Endothelial cell of umbilical vein (primary cell): ENCODE measurements around the gene TBL2. TPM values are rescaled to one million over a fixed set of nuclear protein-coding genes. Genes with fewer than 3 reads are reported as not detected.
"Not testable (repeated sequence)": the region's sequence is repeated elsewhere in the genome, so short reads cannot be mapped to it uniquely, and the experiment has no call there.

Experiments
- BruUV-seq: library from RNA; stranded (reverse); fragments of 400-500 nt; replicated peaks from 2 replicates; lab custom pipeline; 2021; lab: Mats Ljungman, UMichigan
- CTCF ChIA-PET: fragments of 300-600, 350-600 bp; sonication (Branson Sonifier 250); formaldehyde crosslinking; loops from one replicate; lab custom pipeline; 2021; ENCODE audit warnings: antibody characterized with exemption, inconsistent platforms; lab: Charles Lee
- POLR2A ChIA-PET: fragments of 300-600, 350-600 bp; sonication (Branson Sonifier 250); formaldehyde crosslinking; loops from one replicate; lab custom pipeline; 2021; ENCODE audit warnings: antibody characterized with exemption, inconsistent platforms; lab: Charles Lee
- DNase-seq: peaks from one replicate; pipeline ENCODE4 v3.0.0-alpha.2; 2011; ENCODE audit warnings: low read depth, low spot score
- FAIRE-seq: peaks from 2 replicates; lab custom pipeline; 2011; peaks lifted over from hg19 to GRCh38; lab: Jason Lieb, UNC
- H2AFZ ChIP-seq: 2 replicates; pipeline ENCODE4 v1.6.0; 2012; ENCODE audit warnings: low read depth, low read length, control low read depth, inconsistent platforms
- H3K27ac ChIP-seq: 2 replicates; pipeline ENCODE4 v1.5.1; 2011; ENCODE audit warnings: low read depth, mild to moderate bottlenecking, control low read depth, low read length, moderate library complexity; ENCODE audit not compliant: insufficient read depth
- H3K27me3 ChIP-seq, 2 experiments: 2 replicates each; pipeline versions ENCODE4 v1.6.0 to v1.6.1; 2011; ENCODE audit warnings: low read length in 2 of 2, mixed read lengths in 1 of 2; ENCODE audit not compliant: control insufficient read depth in 2 of 2, insufficient read depth in 2 of 2
- H3K36me3 ChIP-seq, 2 experiments: 2 replicates in 1 of 2; 3 replicates in 1 of 2; pipeline ENCODE4 v1.5.1; 2011; ENCODE audit warnings: low read length in 2 of 2, mild to moderate bottlenecking in 1 of 2, moderate library complexity in 1 of 2; ENCODE audit not compliant: control insufficient read depth in 2 of 2, insufficient read depth in 2 of 2; ENCODE audit errors: extremely low read depth in 1 of 2
- H3K4me1 ChIP-seq: 3 replicates; pipeline ENCODE4 v1.5.1; 2011; ENCODE audit warnings: mild to moderate bottlenecking, low read length; ENCODE audit not compliant: control insufficient read depth, insufficient read depth; ENCODE audit errors: extremely low read depth
- H3K4me2 ChIP-seq: 2 replicates; pipeline ENCODE4 v1.6.1; 2011; ENCODE audit warnings: low read length, control low read depth, mixed read lengths; ENCODE audit not compliant: insufficient read depth
- H3K4me3 ChIP-seq, 3 experiments: fragments of 200-600 bp in 1 of 3; sonication (generic), shearing (Covaris generic) in 1 of 3; replicated peaks in 1 of 3; 2 replicates each; pipeline ENCODE4 v1.5.1; 2011 to 2016; ENCODE audit warnings: control low read depth in 3 of 3, low read length in 3 of 3, mild to moderate bottlenecking in 2 of 3, inconsistent platforms in 1 of 3, low read depth in 1 of 3, moderate library complexity in 1 of 3; ENCODE audit not compliant: insufficient read depth in 1 of 3
- H3K79me2 ChIP-seq: 2 replicates; pipeline ENCODE4 v1.6.0; 2012; ENCODE audit warnings: low read length, inconsistent platforms; ENCODE audit not compliant: control insufficient read depth, insufficient read depth
- H3K9ac ChIP-seq: replicated peaks from 2 replicates; pipeline ENCODE3; 2011; ENCODE audit warnings: low read length, control low read depth; ENCODE audit not compliant: insufficient read depth; ENCODE audit errors: extremely low read depth
- H3K9me1 ChIP-seq: replicated peaks from 3 replicates; pipeline ENCODE4 v1.6.0; 2011; ENCODE audit warnings: mild to moderate bottlenecking, low read length; ENCODE audit not compliant: control insufficient read depth, insufficient read depth; ENCODE audit errors: extremely low read depth
- H3K9me3 ChIP-seq: replicated peaks from 2 replicates; pipeline ENCODE4 v1.5.1; 2012; ENCODE audit warnings: low read length, inconsistent platforms; ENCODE audit not compliant: control insufficient read depth, insufficient read depth
- H4K20me1 ChIP-seq: replicated peaks from 2 replicates; pipeline ENCODE3; 2011; ENCODE audit warnings: mild to moderate bottlenecking, low read length; ENCODE audit not compliant: control insufficient read depth, insufficient read depth; ENCODE audit errors: extremely low read depth
- GATA2 ChIP-seq: IDR thresholded peaks from 2 replicates; pipeline ENCODE4 v1.7.0; 2011; ENCODE audit warnings: low read depth, mild to moderate bottlenecking, moderate library complexity, mixed read lengths, low read length; ENCODE audit not compliant: insufficient read length, insufficient read depth
- MAX ChIP-seq: IDR thresholded peaks from 2 replicates; pipeline ENCODE4 v1.6.1; 2011; ENCODE audit not compliant: insufficient read depth, insufficient read length
- dilution Hi-C: fragments of 300-500 bp; cut with MboI; formaldehyde crosslinking; loops from one replicate; pipeline ENCODE4 v1.15.0; 2019; ENCODE audit warnings: low sequenced_read_pairs; ENCODE audit not compliant: extremely low pct_ligation_motif_present
- intact Hi-C: fragments of 100-400 bp; cut with micrococcal nuclease; formaldehyde crosslinking; loops from one replicate; pipeline ENCODE4 v1.10.0; 2022
- polyA plus RNA-seq, 4 experiments: library from polyadenylated mRNA; depleted of rRNA in 3 of 4; stranded (reverse) in 3 of 4; unstranded in 1 of 4; fragments of >200 nt; gene quantifications; 2 replicates each; pipeline versions ENCODE4 v1.2.1 to v1.2.3, GENCODE V29; 2011 to 2012; ENCODE audit warnings: missing spikeins in 1 of 4
- total RNA-seq: library from RNA; stranded (reverse); gene quantifications from 2 replicates; pipeline ENCODE4 v1.2.3, GENCODE V29; 2021

Gene TBL2
- total and polyA plus RNA-seq, 2 donors (not counting 3 experiments of a cell fraction or from before 2014, with no cell fraction given): 38.6 to 48.4 TPM

GRCh38 chr7:73526896-73527821 is 51.2 kb downstream of the TBL2 start:
- Histone ChIP-seq H3K79me2 (no peaks in the 10 kb centered on the region), H3K27ac (no peak overlapping the region), H3K9me1 (no peaks in the 10 kb centered on the region), H3K4me3 (no peak overlapping the region), H3K9ac (no peak overlapping the region), H3K4me1 (peaks cover 13% of the 10 kb centered on the region), H3K9me3 (no peaks in the 10 kb centered on the region), H3K4me2 (no peak overlapping the region), H2AFZ (no peak overlapping the region), H4K20me1 (no peaks in the 10 kb centered on the region), H3K36me3 (no peaks in the 10 kb centered on the region), H3K27me3 (no peaks in the 10 kb centered on the region)
- DNase-seq (peak; percentile 39), FAIRE-seq (peak; percentile 79)
- ChIA-PET CTCF (no interaction called here), POLR2A (interaction anchor here (0.6 kb wide), 1 partner anchor 189 kb away, joined by 3 read pairs; no protein-coding TSS in a partner anchor)
- no TSS peak for BruUV-seq
- dilution Hi-C loops: no loop called here
- intact Hi-C loops: no loop called here
- peak; percentile 30 for TF ChIP-seq GATA2
- no peak for TF ChIP-seq MAX

- POLR2A ChIA-PET, H3K9me1 ChIP-seq, H3K9ac ChIP-seq, H3K9me3 ChIP-seq, BruUV-seq, H3K36me3 ChIP-seq, intact Hi-C loops, H3K27ac ChIP-seq, H4K20me1 ChIP-seq, dilution Hi-C loops, H3K4me2 ChIP-seq, DNase-seq, H3K4me3 ChIP-seq, H3K79me2 ChIP-seq, H2AFZ ChIP-seq, CTCF ChIA-PET, H3K27me3 ChIP-seq: not testable (repeated sequence)
- peaks cover 13% of the 10 kb centered on the region for H3K4me1 ChIP-seq
- peak; percentile 55 for FAIRE-seq
Observed at GRCh38 chr7:73526158-73526494, 52.3 kb downstream of the TBL2 start.
